H1 (cell line): ENCODE data around the gene MEGF11. TPM values are rescaled to one million over a fixed set of nuclear protein-coding genes. Genes with fewer than 3 reads are reported as not detected.

Source experiments
- CTCF ChIA-PET: fragments of 300-600 bp; sonication (Branson Sonifier 250); formaldehyde crosslinking; loops from one replicate; lab custom pipeline; 2021; ENCODE audit not compliant: partially characterized antibody; lab: Charles Lee
- POLR2A ChIA-PET: fragments of 300-600 bp; sonication (Branson Sonifier 250); formaldehyde crosslinking; loops from one replicate; lab custom pipeline; 2021; ENCODE audit warnings: inconsistent platforms; ENCODE audit not compliant: partially characterized antibody; lab: Charles Lee
- DNase-seq, 2 experiments: peaks; one replicate each; pipeline versions ENCODE4 v3.0.0 to v3.0.0-alpha.2; 2010 to 2022; ENCODE audit warnings: low spot score in 2 of 2, low read depth in 1 of 2, mixed read lengths in 1 of 2
- FAIRE-seq: peaks from 2 replicates; lab custom pipeline; 2011; peaks lifted over from hg19 to GRCh38; lab: Jason Lieb, UNC
- H2AFZ ChIP-seq: 2 replicates; pipeline ENCODE4 v1.8.1; 2012; ENCODE audit warnings: low read length, inconsistent platforms
- H2AK5ac ChIP-seq: 2 replicates; pipeline ENCODE4 v1.6.1; 2013; ENCODE audit warnings: low read depth, low read length
- H2BK120ac ChIP-seq: replicated peaks from 2 replicates; pipeline ENCODE3; 2013; ENCODE audit warnings: low read depth, low read length, inconsistent platforms
- H2BK12ac ChIP-seq: 2 replicates; pipeline ENCODE4 v1.6.1; 2013; ENCODE audit warnings: low read depth, low read length
- H2BK15ac ChIP-seq: 2 replicates; pipeline ENCODE4 v1.6.1; 2013; ENCODE audit warnings: low read length
- H2BK20ac ChIP-seq: 2 replicates; pipeline ENCODE4 v1.6.1; 2013; ENCODE audit warnings: low read length
- H2BK5ac ChIP-seq: 2 replicates; pipeline ENCODE4 v1.6.1; 2013; ENCODE audit warnings: low read depth, low read length
- H3K14ac ChIP-seq: 2 replicates; pipeline ENCODE4 v1.6.1; 2013; ENCODE audit warnings: inconsistent platforms; ENCODE audit not compliant: insufficient read length
- H3K18ac ChIP-seq: 2 replicates; pipeline ENCODE4 v1.6.1; 2013; ENCODE audit warnings: low read length; ENCODE audit errors: extremely low read depth
- H3K23ac ChIP-seq: 2 replicates; pipeline ENCODE4 v1.6.1; 2013; ENCODE audit warnings: inconsistent platforms; ENCODE audit not compliant: insufficient read length
- H3K23me2 ChIP-seq: 2 replicates; pipeline ENCODE4 v1.6.1; 2013; ENCODE audit warnings: low read depth, low read length
- H3K27ac ChIP-seq: 2 replicates; pipeline ENCODE4 v1.6.1; 2011; ENCODE audit warnings: low read depth, low read length, inconsistent platforms
- H3K27me3 ChIP-seq, 4 experiments: replicated peaks in 1 of 4; 1 replicate in 1 of 4; 2 replicates in 3 of 4; pipeline versions ENCODE4 v1.6.1 to v1.8.1; 2011 to 2013; ENCODE audit warnings: low read length in 3 of 4, mild to moderate bottlenecking in 3 of 4, inconsistent platforms in 2 of 4, mixed read lengths in 2 of 4, moderate library complexity in 1 of 4; ENCODE audit not compliant: control insufficient read depth in 3 of 4, insufficient read depth in 3 of 4; ENCODE audit errors: extremely low read depth in 1 of 4
- H3K36me3 ChIP-seq, 4 experiments: 2 replicates each; pipeline versions ENCODE4 v1.6.1 to v1.8.1; 2011 to 2013; ENCODE audit warnings: mild to moderate bottlenecking in 4 of 4, low read length in 3 of 4, moderate library complexity in 2 of 4, control low read depth in 1 of 4, inconsistent platforms in 1 of 4; ENCODE audit not compliant: insufficient read depth in 4 of 4, control insufficient read depth in 2 of 4
- H3K4ac ChIP-seq: replicated peaks from 2 replicates; pipeline ENCODE3; 2013; ENCODE audit warnings: low read length, low read depth, mixed read lengths, inconsistent platforms; ENCODE audit not compliant: insufficient read length
- H3K4me1 ChIP-seq, 4 experiments: replicated peaks in 1 of 4; 1 replicate in 1 of 4; 2 replicates in 3 of 4; pipeline versions ENCODE4 v1.6.1 to v1.8.1; 2011 to 2013; ENCODE audit warnings: low read length in 3 of 4, inconsistent platforms in 2 of 4, mixed read lengths in 1 of 4; ENCODE audit not compliant: insufficient read depth in 4 of 4, control insufficient read depth in 3 of 4
- H3K4me2 ChIP-seq, 2 experiments: 2 replicates each; pipeline versions ENCODE4 v1.6.1 to v1.8.1; 2011 to 2013; ENCODE audit warnings: low read depth in 2 of 2, low read length in 2 of 2, control low read depth in 1 of 2, inconsistent platforms in 1 of 2, mild to moderate bottlenecking in 1 of 2; ENCODE audit not compliant: insufficient read depth in 1 of 2
- H3K4me3 ChIP-seq, 4 experiments: fragments of 200-600, 300-600 bp in 1 of 4; sonication (generic), shearing (Covaris generic), sonication (Bioruptor Twin) in 1 of 4; 2 replicates each; pipeline versions ENCODE4 v1.5.1 to v1.8.1; 2011 to 2016; ENCODE audit warnings: low read length in 4 of 4, low read depth in 3 of 4, control low read depth in 2 of 4, inconsistent platforms in 2 of 4, mild to moderate bottlenecking in 2 of 4, mixed read lengths in 1 of 4, moderate library complexity in 1 of 4; ENCODE audit not compliant: insufficient read depth in 2 of 4; ENCODE audit errors: extremely low read depth in 1 of 4
- H3K56ac ChIP-seq: replicated peaks from 2 replicates; pipeline ENCODE3; 2013; ENCODE audit warnings: low read depth, mild to moderate bottlenecking, mixed read lengths, low read length, inconsistent platforms; ENCODE audit not compliant: insufficient read length
- H3K79me1 ChIP-seq: 2 replicates; pipeline ENCODE4 v1.6.1; 2013; ENCODE audit warnings: low read depth, low read length, control low read depth
- H3K79me2 ChIP-seq, 2 experiments: 2 replicates each; pipeline versions ENCODE4 v1.6.1 to v1.8.1; 2012 to 2013; ENCODE audit warnings: low read length in 2 of 2, mild to moderate bottlenecking in 2 of 2, inconsistent platforms in 1 of 2; ENCODE audit not compliant: insufficient read depth in 2 of 2, control insufficient read depth in 1 of 2
- H3K9ac ChIP-seq, 4 experiments: replicated peaks in 1 of 4; 1 replicate in 1 of 4; 2 replicates in 3 of 4; pipeline versions ENCODE4 v1.6.1 to v1.8.1; 2011 to 2013; ENCODE audit warnings: low read depth in 3 of 4, low read length in 3 of 4, control low read depth in 2 of 4, mild to moderate bottlenecking in 2 of 4, moderate library complexity in 2 of 4, inconsistent platforms in 1 of 4; ENCODE audit errors: extremely low read depth in 1 of 4
- H3K9me3 ChIP-seq, 2 experiments: 2 replicates each; pipeline versions ENCODE4 v1.6.1 to v1.8.1; 2012 to 2013; ENCODE audit warnings: mild to moderate bottlenecking in 2 of 2, moderate library complexity in 2 of 2, control low read depth in 1 of 2, inconsistent platforms in 1 of 2, low read depth in 1 of 2, low read length in 1 of 2, mixed read lengths in 1 of 2; ENCODE audit not compliant: insufficient read depth in 2 of 2
- H4K20me1 ChIP-seq, 2 experiments: replicated peaks in 1 of 2; 2 replicates each; pipeline versions ENCODE3 to v1.8.1; 2011 to 2013; ENCODE audit warnings: inconsistent platforms in 2 of 2, low read length in 2 of 2, mild to moderate bottlenecking in 1 of 2; ENCODE audit not compliant: insufficient read depth in 2 of 2, control insufficient read depth in 1 of 2
- H4K5ac ChIP-seq: 2 replicates; pipeline ENCODE4 v1.6.1; 2013; ENCODE audit warnings: low read length, low read depth, mixed read lengths, inconsistent platforms; ENCODE audit not compliant: insufficient read length
- H4K8ac ChIP-seq: 2 replicates; pipeline ENCODE4 v1.8.0; 2013; ENCODE audit warnings: mild to moderate bottlenecking, moderate library complexity, low read length, inconsistent platforms; ENCODE audit not compliant: insufficient read depth; ENCODE audit errors: extremely low read depth
- H4K91ac ChIP-seq: replicated peaks from 2 replicates; pipeline ENCODE3; 2013; ENCODE audit warnings: low read length, mixed read lengths, inconsistent platforms; ENCODE audit not compliant: insufficient read length
- PHF8 ChIP-seq: fragments of 200-600 bp; sonication (generic); conservative IDR thresholded peaks from 2 replicates; pipeline ENCODE4 v1.7.1; 2012; ENCODE audit warnings: low read depth, mild to moderate bottlenecking, inconsistent platforms, low read length, moderate library complexity
- RXRA ChIP-seq: IDR thresholded peaks from 2 replicates; pipeline ENCODE4 v1.6.1; 2011; ENCODE audit warnings: low read depth, mild to moderate bottlenecking, low read length, moderate library complexity; ENCODE audit not compliant: insufficient read depth
- SAP30 ChIP-seq: fragments of 300-600 bp; sonication (generic); IDR thresholded peaks from 2 replicates; pipeline ENCODE4 v1.7.1; 2012; ENCODE audit warnings: low read length, moderate library complexity, mild to moderate bottlenecking, inconsistent platforms; ENCODE audit not compliant: insufficient read depth, insufficient replicate concordance
- SIN3A ChIP-seq, 2 experiments: IDR thresholded peaks in 1 of 2; conservative IDR thresholded peaks in 1 of 2; 2 replicates each; pipeline ENCODE4 v1.6.1; 2011 to 2012; ENCODE audit warnings: low read length in 2 of 2, improper control_type of control experiment in 1 of 2, low read depth in 1 of 2, mild to moderate bottlenecking in 1 of 2
- TBP ChIP-seq: IDR thresholded peaks from 2 replicates; pipeline ENCODE4 v1.6.1; 2011; ENCODE audit warnings: low read depth, low read length, improper control_type of control experiment
- WGBS, 2 experiments: shearing (Covaris generic) in 1 of 2; methylation state at CpG; one replicate each; pipeline versions ENCODE4 v1.1.6 to v1.1.7; 2013 to 2015; ENCODE audit warnings: low lambda C conversion rate in 2 of 2, mixed read lengths in 2 of 2, inconsistent platforms in 1 of 2, low coverage in 1 of 2, missing lambda C conversion rate in 1 of 2; ENCODE audit not compliant: insufficient replicate concordance in 2 of 2, insufficient coverage in 1 of 2, insufficient read length in 1 of 2; ENCODE audit errors: extremely low coverage in 1 of 2, missing lambda C conversion rate in 1 of 2; 5-methylcytosine and 5-hydroxymethylcytosine counted together
- polyA plus RNA-seq, 7 experiments: library from polyadenylated mRNA; depleted of rRNA in 3 of 7; stranded (reverse) in 5 of 7; unstranded in 2 of 7; fragments of >200 nt in 5 of 7; fragments of 200-250 nt in 2 of 7; gene quantifications; 1 replicate in 5 of 7; 2 replicates in 1 of 7; 4 replicates in 1 of 7; pipeline versions ENCODE4 v1.2.1 to v1.2.3, GENCODE V29; 2011 to 2013; ENCODE audit warnings: missing spikeins in 2 of 7, mixed read lengths in 2 of 7
- total RNA-seq: library from RNA; stranded (reverse); fragmentation: NEBNext Ultra II Directional; extraction: Animal tissue kit (Norgen Biotek cat#: 25700); gene quantifications from 2 replicates; pipeline ENCODE4 v1.2.1, GENCODE V29; 2021
- TF ChIP-seq, protein P1 (sequence below): IDR thresholded peaks from 2 replicates; pipeline ENCODE4 v1.6.1; 2011; ENCODE audit warnings: low read length, improper control_type of control experiment

The MEGF11 gene
- total and polyA plus RNA-seq, 2 of the 8 experiments (the other 6 are each of a cell fraction or from before 2014, with no cell fraction given) = 4.4 to 4.8 TPM

DNA sequence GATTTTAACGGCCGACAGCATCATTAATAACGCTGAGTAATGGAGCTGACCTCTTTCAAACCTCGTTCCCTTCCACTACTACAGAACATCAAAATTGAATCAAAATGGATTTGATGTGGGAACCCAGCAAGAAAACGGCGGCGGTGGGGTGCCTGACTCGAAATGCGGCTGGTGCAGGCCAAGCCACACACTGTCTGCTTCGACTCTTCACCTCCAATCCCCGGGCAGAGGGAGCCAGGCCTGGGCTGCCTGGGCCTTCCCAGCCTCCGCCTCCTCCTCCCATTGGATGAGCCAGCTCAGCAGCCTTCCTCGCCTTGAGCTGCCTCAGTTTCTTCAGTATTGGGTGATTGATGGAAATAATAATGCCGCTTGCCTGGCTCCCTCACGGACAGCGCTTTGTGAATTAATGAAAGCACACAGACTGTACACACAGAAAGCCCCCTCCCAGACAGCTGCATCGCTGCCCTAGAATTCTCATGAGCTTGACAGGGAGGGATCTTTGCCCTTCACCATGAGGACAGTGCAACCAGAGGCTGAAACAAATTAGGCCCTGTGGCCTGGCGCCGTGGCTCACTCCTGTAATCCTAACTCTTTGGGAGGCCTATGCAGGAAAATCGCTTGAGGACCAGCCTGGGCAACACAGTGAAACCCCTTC is 11.4 kb upstream of the MEGF11 start:
- H2AFZ ChIP-seq = no peak overlapping the region
- H3K18ac ChIP-seq = no peak overlapping the region

More for the DNA sequence above, 11.4 kb upstream of the MEGF11 start:
- no peak overlapping the region for H3K23ac ChIP-seq
- H2BK120ac ChIP-seq = no peak overlapping the region
- H3K4me2 ChIP-seq = no peak overlapping the region
- H3K9ac ChIP-seq = no peak overlapping the region
- POLR2A ChIA-PET = interaction anchor here (1.1 to 1.2 kb wide), 2 partner anchors 10 to 11 kb away, joined by 3 read pairs; partner anchors contain the start of gene MEGF11
- no peak for FAIRE-seq
- no peaks in the 10 kb centered on the region for H4K20me1 ChIP-seq
- peaks cover 0 to 3% (median 0%) of the 10 kb centered on the region in 4 experiments; a peak in 2 of 7 replicates for H3K4me1 ChIP-seq
- H3K4ac ChIP-seq = no peak overlapping the region
- WGBS, 2 experiments = 90% methylated on average over 20 of the region's 20 CpGs; no CpG with 5 or more reads in 1 of the 2 experiments
- no peak overlapping the region for H3K14ac ChIP-seq
- no peaks in the 10 kb centered on the region for H3K79me1 ChIP-seq
- H3K27ac ChIP-seq = no peak overlapping the region
- H4K8ac ChIP-seq = no peak overlapping the region
- H3K23me2 ChIP-seq = no peaks in the 10 kb centered on the region; the same call in 1 of the 2 replicates
- no peak overlapping the region for H3K4me3 ChIP-seq
- H4K5ac ChIP-seq = no peak overlapping the region
- H2BK15ac ChIP-seq = no peak overlapping the region
- H4K91ac ChIP-seq = no peak overlapping the region
- DNase-seq = no peak
- no peaks in the 10 kb centered on the region for H3K36me3 ChIP-seq
- H3K56ac ChIP-seq = no peak overlapping the region
- CTCF ChIA-PET = interaction anchor here (0.6 to 2.5 kb wide), 10 partner anchors 11 to 372 kb away, joined by 3 to 5 read pairs (median 4); no protein-coding TSS in a partner anchor
- H2AK5ac ChIP-seq = no peak overlapping the region
- no peak overlapping the region for H2BK5ac ChIP-seq
- no peaks in the 10 kb centered on the region for H3K79me2 ChIP-seq
- no peaks in the 10 kb centered on the region for H3K27me3 ChIP-seq
- no peak overlapping the region for H2BK12ac ChIP-seq
- TF ChIP-seq PHF8 (no peak), SAP30 (no peak), RXRA (no peak), TBP (no peak), SIN3A (conservative IDR thresholded peaks at IDR 0.05 in 1 of 2, IDR thresholded peaks at IDR 0.05 in 1 of 2; ENCODE audit: low read depth in 1 of 2, low read length in 2 of 2) (no peak)
- TF ChIP-seq, protein P1, sequence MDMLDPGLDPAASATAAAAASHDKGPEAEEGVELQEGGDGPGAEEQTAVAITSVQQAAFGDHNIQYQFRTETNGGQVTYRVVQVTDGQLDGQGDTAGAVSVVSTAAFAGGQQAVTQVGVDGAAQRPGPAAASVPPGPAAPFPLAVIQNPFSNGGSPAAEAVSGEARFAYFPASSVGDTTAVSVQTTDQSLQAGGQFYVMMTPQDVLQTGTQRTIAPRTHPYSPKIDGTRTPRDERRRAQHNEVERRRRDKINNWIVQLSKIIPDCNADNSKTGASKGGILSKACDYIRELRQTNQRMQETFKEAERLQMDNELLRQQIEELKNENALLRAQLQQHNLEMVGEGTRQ = no peak
- H2BK20ac ChIP-seq = no peak overlapping the region
- H3K9me3 ChIP-seq = peaks cover 0 to 7% of the 10 kb centered on the region in 2 experiments; a peak in 1 of 4 replicates
